Subcutaneous adipose tissue (tissue), 4 donors: Measurements from ENCODE around the gene TSPAN32. TPM values are rescaled to one million over a fixed set of nuclear protein-coding genes. Genes with fewer than 3 reads are reported as not detected.

Experiments
- CTCF ChIP-seq: fragments of 450-650 bp; IDR thresholded peaks from one replicate; pipeline ENCODE4 v1.5.1; 2016; ENCODE audit warnings: low read depth, mild to moderate bottlenecking, control low read depth, antibody characterized with exemption, moderate library complexity
- total RNA-seq, 4 donors: library from RNA; depleted of rRNA; stranded (reverse); fragments of >200 nt; gene quantifications; one replicate each; pipeline ENCODE4 v1.1.0, GENCODE V29; 2016

TSPAN32 gene
- total RNA-seq, 4 donors from 2014 or later: 2.1 to 2.6 (median 2.5) TPM; not detected in 1

- no peak for TF ChIP-seq CTCF
These were observed 23.9 kb downstream of the TSPAN32 start for GRCh38 chr11:2325719-2326118.

GRCh38 chr11:2327032-2327431, 25.2 kb downstream of the TSPAN32 start:
- TF ChIP-seq CTCF: no peak

GRCh38 chr11:2328021-2328420, 26.2 kb downstream of the TSPAN32 start:
- no peak for TF ChIP-seq CTCF

- TF ChIP-seq CTCF: no peak
These were observed 27.0 kb downstream of the TSPAN32 start for GRCh38 chr11:2328656-2329354.

- TF ChIP-seq CTCF: no peak
These were observed 27.7 kb downstream of the TSPAN32 start for GRCh38 chr11:2329551-2329950.

GRCh38 chr11:2330696-2331095, 28.9 kb downstream of the TSPAN32 start:
- no peak for TF ChIP-seq CTCF

- no peak for TF ChIP-seq CTCF
These were observed 29.6 kb downstream of the TSPAN32 start for GRCh38 chr11:2331404-2331803.
